Spleen (tissue), 11 donors: ENCODE data around the gene WAPL. TPM values are rescaled to one million over a fixed set of nuclear protein-coding genes. Genes with fewer than 3 reads are reported as not detected.

ENCODE experiments used
- DNase-seq: peaks from one replicate; pipeline ENCODE4 v3.0.0-alpha.2; 2020
- H3K27ac ChIP-seq, 8 donors: fragments of 200-600 bp; sonication (generic) in 7 of 8; 1 replicate in 4 of 8; 2 replicates in 4 of 8; pipeline versions ENCODE4 v1.5.0 to v1.8.0; 2016 to 2021; ENCODE audit warnings: inconsistent platforms in 4 of 8, mild to moderate bottlenecking in 4 of 8, moderate library complexity in 1 of 8
- H3K27me3 ChIP-seq, 7 donors: fragments of 200-600 bp; sonication (generic) in 6 of 7; replicated peaks in 1 of 7; 1 replicate in 4 of 7; 2 replicates in 3 of 7; pipeline versions ENCODE4 v1.5.0 to v1.8.0; 2016 to 2021; ENCODE audit warnings: inconsistent platforms in 3 of 7, mild to moderate bottlenecking in 1 of 7
- H3K36me3 ChIP-seq, 6 donors: fragments of 200-600 bp; sonication (generic) in 5 of 6; 1 replicate in 4 of 6; 2 replicates in 2 of 6; pipeline versions ENCODE4 v1.5.0 to v1.8.0; 2016 to 2021; ENCODE audit warnings: inconsistent platforms in 2 of 6
- H3K4me1 ChIP-seq, 6 donors: fragments of 200-600 bp; sonication (generic) in 5 of 6; 1 replicate in 3 of 6; 2 replicates in 3 of 6; pipeline versions ENCODE4 v1.5.0 to v1.8.0; 2016 to 2021; ENCODE audit warnings: inconsistent platforms in 3 of 6
- H3K4me3 ChIP-seq, 8 donors: fragments of 200-600 bp; sonication (generic) in 7 of 8; 1 replicate in 4 of 8; 2 replicates in 4 of 8; pipeline versions ENCODE4 v1.5.0 to v1.8.0; 2016 to 2021; ENCODE audit warnings: inconsistent platforms in 4 of 8, mild to moderate bottlenecking in 4 of 8, moderate library complexity in 2 of 8
- H3K9me3 ChIP-seq, 8 donors: fragments of 200-600 bp; sonication (generic) in 7 of 8; 1 replicate in 4 of 8; 2 replicates in 4 of 8; pipeline versions ENCODE4 v1.5.0 to v1.8.0; 2016 to 2021; ENCODE audit warnings: inconsistent platforms in 4 of 8
- POLR2A ChIP-seq, 3 donors: fragments of 450-650 bp; IDR thresholded peaks; one replicate each; pipeline ENCODE4 v1.5.1; 2017; ENCODE audit warnings: antibody characterized with exemption in 3 of 3, mild to moderate bottlenecking in 1 of 3
- POLR2AphosphoS5 ChIP-seq, 3 donors: sonication (generic); formaldehyde crosslinking; IDR thresholded peaks; one replicate each; pipeline ENCODE4 v1.5.1; 2017; ENCODE audit warnings: antibody characterized with exemption in 3 of 3
- WGBS, 5 donors: extraction: QIAGEN DNeasy Blood & Tissue Kit in 3 of 5; methylation state at CpG; one replicate each; pipeline versions ENCODE4 v1.1.5 to v1.1.7; 2013 to 2018; 5-methylcytosine and 5-hydroxymethylcytosine counted together
- intact Hi-C: fragments of 100-400 bp; cut with DNase I; formaldehyde crosslinking; loops from one replicate; pipeline ENCODE4 v1.15.0; 2023; ENCODE audit warnings: low total_unique reads
- polyA plus RNA-seq, 3 donors: library from polyadenylated mRNA; stranded (reverse); fragments of 200-250 nt; gene quantifications; one replicate each; pipeline ENCODE4 v1.2.1, GENCODE V29; 2013
- total RNA-seq, 7 donors: library from RNA; depleted of rRNA in 3 of 7; stranded (reverse); fragments of >200 nt in 3 of 7; fragmentation: NEBNext Ultra II Directional in 4 of 7; extraction: Animal tissue kit (Norgen Biotek cat#: 25700) in 4 of 7; gene quantifications; one replicate each; pipeline versions ENCODE4 v1.1.0 to v1.2.1, GENCODE V29; 2016 to 2021
- TF ChIP-seq, protein P1 (sequence below), 11 experiments: fragments of 200-600 bp in 7 of 11; fragments of 450-650 bp in 4 of 11; sonication (generic) in 4 of 11; IDR thresholded peaks in 8 of 11; conservative IDR thresholded peaks in 3 of 11; 1 replicate in 7 of 11; 2 replicates in 4 of 11; pipeline versions ENCODE4 v1.4.0 to v1.8.0; 2016 to 2021; ENCODE audit warnings: antibody characterized with exemption in 11 of 11, inconsistent platforms in 4 of 11, mild to moderate bottlenecking in 1 of 11
- donor health status: healthy with polysubstance abuse.
- donor health status: DM: no; HTN: no; CAD: no; lungs with moderate emphysema.
- donor health status: DM: no; HTN: no; CAD: no.
- donor health status: Bipolar disorder and iron deficiency.
- donor health status: healthy.
- donor health status: DM: no; HTN: no; CAD: no.
- donor health status: DM: yes; HTN: yes; CAD: no.

WAPL gene
- total and polyA plus RNA-seq, 10 donors, result 13.6 to 59.1 (median 43.0) TPM

DNA sequence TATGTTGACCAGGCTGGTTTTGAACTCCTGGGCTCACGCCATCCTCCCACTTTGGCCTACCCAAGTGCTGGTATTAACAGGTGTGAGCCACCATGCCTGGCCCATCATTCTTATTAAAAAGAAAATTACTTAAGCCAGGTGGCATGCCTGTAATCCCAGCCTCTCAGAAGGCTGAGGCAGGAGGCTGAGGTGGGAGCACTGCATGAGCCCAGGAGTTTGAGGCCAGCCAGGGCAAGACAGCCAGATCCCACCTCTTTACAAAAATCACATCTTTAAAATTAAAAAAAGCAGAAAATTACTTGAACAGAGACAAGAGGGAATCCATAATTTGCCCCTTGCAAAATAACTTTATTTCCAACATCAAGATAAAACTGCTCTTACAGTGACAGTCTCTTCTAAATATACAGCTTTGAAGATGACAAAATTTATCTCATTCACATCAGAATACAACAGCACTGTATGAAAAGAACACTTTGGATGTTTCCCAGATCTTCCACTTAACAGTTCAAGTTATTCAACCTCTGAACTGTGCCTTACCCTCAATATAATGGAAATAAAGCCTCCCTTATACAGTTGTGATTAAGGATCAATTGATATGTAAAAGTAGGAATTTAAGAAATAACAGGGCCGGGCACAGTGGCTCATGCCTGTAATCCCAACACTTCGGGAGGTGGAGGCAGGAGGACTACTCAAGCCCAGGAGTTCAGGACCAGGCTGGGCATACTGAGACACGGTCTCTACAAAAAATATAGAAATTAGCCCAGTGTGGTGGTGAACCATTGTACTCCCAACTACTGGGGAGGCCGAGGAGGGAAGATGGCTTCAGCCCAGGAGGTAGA is 10.3 kb downstream of the WAPL start:
- 92 to 98% (median 94%) methylated on average over 5 of the region's 5 CpGs for WGBS, 5 donors
- no peaks in the 10 kb centered on the region for H3K27me3 ChIP-seq
- H3K9me3 ChIP-seq, result no peaks in the 10 kb centered on the region
- TF ChIP-seq, protein P1, sequence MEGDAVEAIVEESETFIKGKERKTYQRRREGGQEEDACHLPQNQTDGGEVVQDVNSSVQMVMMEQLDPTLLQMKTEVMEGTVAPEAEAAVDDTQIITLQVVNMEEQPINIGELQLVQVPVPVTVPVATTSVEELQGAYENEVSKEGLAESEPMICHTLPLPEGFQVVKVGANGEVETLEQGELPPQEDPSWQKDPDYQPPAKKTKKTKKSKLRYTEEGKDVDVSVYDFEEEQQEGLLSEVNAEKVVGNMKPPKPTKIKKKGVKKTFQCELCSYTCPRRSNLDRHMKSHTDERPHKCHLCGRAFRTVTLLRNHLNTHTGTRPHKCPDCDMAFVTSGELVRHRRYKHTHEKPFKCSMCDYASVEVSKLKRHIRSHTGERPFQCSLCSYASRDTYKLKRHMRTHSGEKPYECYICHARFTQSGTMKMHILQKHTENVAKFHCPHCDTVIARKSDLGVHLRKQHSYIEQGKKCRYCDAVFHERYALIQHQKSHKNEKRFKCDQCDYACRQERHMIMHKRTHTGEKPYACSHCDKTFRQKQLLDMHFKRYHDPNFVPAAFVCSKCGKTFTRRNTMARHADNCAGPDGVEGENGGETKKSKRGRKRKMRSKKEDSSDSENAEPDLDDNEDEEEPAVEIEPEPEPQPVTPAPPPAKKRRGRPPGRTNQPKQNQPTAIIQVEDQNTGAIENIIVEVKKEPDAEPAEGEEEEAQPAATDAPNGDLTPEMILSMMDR (IDR thresholded peaks at IDR 0.05 in 8 of 11, conservative IDR thresholded peaks at IDR 0.05 in 3 of 11), result no peak
- TF ChIP-seq POLR2AphosphoS5 (IDR thresholded peaks at IDR 0.05), result no peak
- TF ChIP-seq POLR2A (IDR thresholded peaks at IDR 0.05), result no peak
- peaks cover 24 to 99% (median 69%) of the 10 kb centered on the region in 6 donors for H3K4me1 ChIP-seq
- H3K36me3 ChIP-seq, result peaks cover 0 to 76% (median 16%) of the 10 kb centered on the region in 6 donors
- H3K4me3 ChIP-seq, result no peak overlapping the region
- no peak for DNase-seq
- H3K27ac ChIP-seq, result no peak overlapping the region
- intact Hi-C loops, result no loop called here

DNA sequence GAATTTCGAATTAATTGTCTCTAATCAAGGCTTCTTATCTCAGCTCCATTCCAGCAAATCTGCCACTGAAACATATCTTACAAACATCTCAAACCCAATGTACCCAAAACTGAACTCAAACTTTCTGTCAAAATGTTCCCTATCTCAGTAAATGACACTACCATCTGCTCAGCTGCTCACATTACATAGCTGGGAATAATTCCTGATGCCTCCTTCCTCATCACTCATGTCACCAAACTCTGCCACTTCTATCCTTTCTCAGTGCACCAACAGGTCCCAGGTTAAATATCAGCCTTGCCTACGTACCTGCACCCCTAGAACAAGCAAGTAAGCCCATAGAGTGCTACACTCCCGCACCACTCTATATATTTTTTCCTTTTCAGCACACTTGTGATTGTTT is 12.4 kb downstream of the WAPL start:
- H3K9me3 ChIP-seq, result no peaks in the 10 kb centered on the region
- TF ChIP-seq, protein P1 (IDR thresholded peaks at IDR 0.05 in 8 of 11, conservative IDR thresholded peaks at IDR 0.05 in 3 of 11), result no peak
- TF ChIP-seq POLR2AphosphoS5 (IDR thresholded peaks at IDR 0.05) (no peak), POLR2A (IDR thresholded peaks at IDR 0.05) (no peak)
- DNase-seq, result no peak
- H3K4me1 ChIP-seq, result peaks cover 22 to 99% (median 59%) of the 10 kb centered on the region in 6 donors
- intact Hi-C loops, result no loop called here
- no peaks in the 10 kb centered on the region for H3K27me3 ChIP-seq
- H3K36me3 ChIP-seq, result peaks cover 0 to 75% (median 7%) of the 10 kb centered on the region in 6 donors
- WGBS, 5 donors, result 94 to 97% (median 96%) methylated on average over 3 of the region's 3 CpGs
- no peak overlapping the region for H3K4me3 ChIP-seq
- H3K27ac ChIP-seq, result no peak overlapping the region

DNA sequence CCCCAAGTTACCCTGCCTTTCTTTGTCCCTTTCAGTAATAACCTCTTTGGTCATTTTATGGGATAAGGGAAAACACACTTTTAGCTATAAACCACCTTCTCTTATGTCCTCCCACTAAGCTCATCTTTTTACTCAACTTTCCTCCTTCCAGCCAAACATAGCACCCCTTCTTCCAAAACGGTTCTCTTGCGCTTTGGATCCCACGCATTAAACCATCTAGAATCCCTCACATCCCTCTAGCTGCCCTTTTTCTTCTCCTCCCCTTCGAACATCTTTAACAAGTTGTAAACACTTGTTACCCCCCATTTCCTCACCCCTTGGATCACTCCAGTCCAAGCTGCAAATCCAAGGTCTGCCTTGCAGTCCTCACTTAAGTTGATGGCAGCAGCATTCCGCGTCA is 13.4 kb downstream of the WAPL start:
- Histone ChIP-seq H3K9me3 (no peaks in the 10 kb centered on the region), H3K27ac (no peak overlapping the region), H3K4me1 (peaks cover 15 to 97% (median 52%) of the 10 kb centered on the region in 6 donors), H3K36me3 (peaks cover 0 to 75% (median 12%) of the 10 kb centered on the region in 6 donors), H3K27me3 (no peaks in the 10 kb centered on the region), H3K4me3 (no peak overlapping the region)
- no peak for TF ChIP-seq POLR2AphosphoS5 (IDR thresholded peaks at IDR 0.05)
- TF ChIP-seq POLR2A (IDR thresholded peaks at IDR 0.05), result no peak
- TF ChIP-seq, protein P1 (IDR thresholded peaks at IDR 0.05 in 8 of 11, conservative IDR thresholded peaks at IDR 0.05 in 3 of 11), result no peak
- DNase-seq, result no peak
- intact Hi-C loops, result no loop called here
- 90 to 96% (median 94%) methylated on average over 6 of the region's 6 CpGs for WGBS, 5 donors

DNA sequence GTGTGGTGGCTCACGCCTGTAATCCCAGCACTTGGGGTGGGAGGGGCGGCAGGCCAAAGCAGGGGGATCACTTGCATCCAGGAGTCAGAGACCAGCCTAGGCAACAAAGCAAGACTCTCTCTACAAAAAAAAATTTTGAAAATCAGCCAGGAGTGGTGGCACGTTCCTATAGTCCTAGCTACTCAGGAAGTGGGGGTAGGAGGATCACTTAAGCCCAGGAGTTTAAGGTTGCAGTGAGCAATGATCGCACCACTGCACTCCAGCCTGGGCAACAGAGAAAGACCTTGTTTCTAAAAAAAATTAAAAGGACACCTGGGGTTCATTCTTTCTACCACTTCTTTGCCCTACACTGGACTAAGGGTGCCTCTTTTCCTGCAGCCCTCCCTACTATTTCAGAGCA is 15.1 kb downstream of the WAPL start:
- peak overlapping the region in 2 of 8 donors; percentile 0 to 49 for H3K27ac ChIP-seq
- no peak for TF ChIP-seq POLR2AphosphoS5 (IDR thresholded peaks at IDR 0.05)
- TF ChIP-seq, protein P1 (IDR thresholded peaks at IDR 0.05 in 8 of 11, conservative IDR thresholded peaks at IDR 0.05 in 3 of 11), result no peak
- no peak for TF ChIP-seq POLR2A (IDR thresholded peaks at IDR 0.05)
- peaks cover 5 to 97% (median 40%) of the 10 kb centered on the region in 6 donors for H3K4me1 ChIP-seq
- H3K4me3 ChIP-seq, result no peak overlapping the region
- H3K9me3 ChIP-seq, result no peaks in the 10 kb centered on the region
- DNase-seq, result no peak
- WGBS, 5 donors, result 59 to 72% (median 67%) methylated on average over 4 of the region's 4 CpGs
- intact Hi-C loops, result no loop called here
- H3K27me3 ChIP-seq, result no peaks in the 10 kb centered on the region
- H3K36me3 ChIP-seq, result peaks cover 0 to 84% (median 19%) of the 10 kb centered on the region in 6 donors
